Measurements from ENCODE around the gene CCDC110. TPM values are rescaled to one million over a fixed set of nuclear protein-coding genes. Genes with fewer than 3 reads are reported as not detected.

The CCDC110 gene
- total RNA-seq, 2 donors from 2014 or later = 2.8 to 10.3 TPM

GRCh38 chr4:185445209-185445608, 26.3 kb downstream of the CCDC110 start:
- WGBS = 95% methylated on average over 2 of the region's 2 CpGs
- no peaks in the 10 kb centered on the region for H3K36me3 ChIP-seq
- intact Hi-C loops (cut with DNase I) = no loop called here
- no peaks in the 10 kb centered on the region for H3K27me3 ChIP-seq (replicated peaks; ENCODE audit: insufficient read depth)
- no peak for DNase-seq (ENCODE audit: low spot score)
- no peak overlapping the region for H3K4me3 ChIP-seq
- no peaks in the 10 kb centered on the region for H3K9me3 ChIP-seq
- no peak for TF ChIP-seq POLR2A (IDR thresholded peaks at IDR 0.05)
- no peak for TF ChIP-seq POLR2AphosphoS5 (IDR thresholded peaks at IDR 0.05)
- TF ChIP-seq, protein P1, sequence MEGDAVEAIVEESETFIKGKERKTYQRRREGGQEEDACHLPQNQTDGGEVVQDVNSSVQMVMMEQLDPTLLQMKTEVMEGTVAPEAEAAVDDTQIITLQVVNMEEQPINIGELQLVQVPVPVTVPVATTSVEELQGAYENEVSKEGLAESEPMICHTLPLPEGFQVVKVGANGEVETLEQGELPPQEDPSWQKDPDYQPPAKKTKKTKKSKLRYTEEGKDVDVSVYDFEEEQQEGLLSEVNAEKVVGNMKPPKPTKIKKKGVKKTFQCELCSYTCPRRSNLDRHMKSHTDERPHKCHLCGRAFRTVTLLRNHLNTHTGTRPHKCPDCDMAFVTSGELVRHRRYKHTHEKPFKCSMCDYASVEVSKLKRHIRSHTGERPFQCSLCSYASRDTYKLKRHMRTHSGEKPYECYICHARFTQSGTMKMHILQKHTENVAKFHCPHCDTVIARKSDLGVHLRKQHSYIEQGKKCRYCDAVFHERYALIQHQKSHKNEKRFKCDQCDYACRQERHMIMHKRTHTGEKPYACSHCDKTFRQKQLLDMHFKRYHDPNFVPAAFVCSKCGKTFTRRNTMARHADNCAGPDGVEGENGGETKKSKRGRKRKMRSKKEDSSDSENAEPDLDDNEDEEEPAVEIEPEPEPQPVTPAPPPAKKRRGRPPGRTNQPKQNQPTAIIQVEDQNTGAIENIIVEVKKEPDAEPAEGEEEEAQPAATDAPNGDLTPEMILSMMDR (IDR thresholded peaks at IDR 0.05) = no peak
- H3K27ac ChIP-seq = no peak overlapping the region
- no peaks in the 10 kb centered on the region for H3K4me1 ChIP-seq (replicated peaks)

DNA sequence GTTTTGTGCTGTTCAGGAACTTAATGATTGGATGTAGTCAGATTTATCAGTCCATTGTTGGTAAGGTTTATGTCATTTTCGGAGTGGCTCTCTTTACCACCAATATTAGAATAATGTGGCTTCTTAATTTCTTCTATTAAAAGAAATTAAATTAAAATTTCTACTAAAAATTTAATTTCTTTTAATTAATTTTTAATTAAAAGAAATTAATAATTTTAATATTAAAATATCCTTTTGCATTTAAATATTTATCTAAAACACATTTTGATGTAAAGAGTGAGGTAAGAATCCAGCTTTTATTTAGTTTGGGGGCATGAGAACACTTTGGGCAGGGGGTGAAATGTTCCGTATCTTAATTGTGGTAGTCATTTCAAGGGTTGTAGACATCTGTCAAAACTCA, 30.1 kb downstream of the CCDC110 start:
- TF ChIP-seq, protein P1 (IDR thresholded peaks at IDR 0.05) = no peak
- no peak for TF ChIP-seq POLR2A (IDR thresholded peaks at IDR 0.05)
- TF ChIP-seq POLR2AphosphoS5 (IDR thresholded peaks at IDR 0.05) = no peak
- Histone ChIP-seq H3K9me3 (no peaks in the 10 kb centered on the region), H3K27ac (no peak overlapping the region), H3K36me3 (no peaks in the 10 kb centered on the region), H3K27me3 (replicated peaks; ENCODE audit: insufficient read depth) (no peaks in the 10 kb centered on the region), H3K4me1 (replicated peaks) (no peaks in the 10 kb centered on the region), H3K4me3 (no peak overlapping the region)
- DNase-seq (ENCODE audit: low spot score) = no peak
- 91% methylated on average over 2 of the region's 2 CpGs for WGBS
- intact Hi-C loops (cut with DNase I) = no loop called here

DNA sequence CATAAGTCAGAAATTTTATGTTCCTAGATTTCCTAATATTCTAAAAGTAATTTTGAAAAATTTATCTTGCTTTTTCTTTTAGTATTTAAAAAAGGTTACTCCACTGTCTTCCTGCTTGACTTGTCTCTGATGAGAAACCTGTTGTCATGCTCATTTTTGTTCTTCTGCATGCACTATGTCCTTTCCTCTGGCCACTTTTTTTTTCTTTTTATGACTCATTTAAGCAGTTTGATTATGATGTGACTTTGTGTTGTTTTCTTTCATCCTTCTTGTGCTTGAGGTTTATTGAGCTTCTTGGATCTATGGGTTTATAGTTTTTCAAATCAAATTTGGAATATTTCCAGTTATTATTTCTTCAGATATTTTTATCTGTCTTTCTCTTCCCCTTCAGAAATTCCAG, 33.7 kb downstream of the CCDC110 start:
- no peak for DNase-seq (ENCODE audit: low spot score)
- Histone ChIP-seq H3K27me3 (replicated peaks; ENCODE audit: insufficient read depth) (no peaks in the 10 kb centered on the region), H3K9me3 (no peaks in the 10 kb centered on the region), H3K4me1 (replicated peaks) (no peaks in the 10 kb centered on the region), H3K27ac (no peak overlapping the region), H3K4me3 (no peak overlapping the region), H3K36me3 (no peaks in the 10 kb centered on the region)
- TF ChIP-seq, protein P1 (IDR thresholded peaks at IDR 0.05) = no peak
- TF ChIP-seq POLR2AphosphoS5 (IDR thresholded peaks at IDR 0.05) (no peak), POLR2A (IDR thresholded peaks at IDR 0.05) (no peak)
- intact Hi-C loops (cut with DNase I) = no loop called here

GRCh38 chr4:185435466-185435865, 36.1 kb downstream of the CCDC110 start:
- Histone ChIP-seq H3K4me3 (no peak overlapping the region), H3K27ac (no peak overlapping the region), H3K27me3 (replicated peaks; ENCODE audit: insufficient read depth) (no peaks in the 10 kb centered on the region), H3K36me3 (no peaks in the 10 kb centered on the region), H3K9me3 (no peaks in the 10 kb centered on the region), H3K4me1 (replicated peaks) (no peaks in the 10 kb centered on the region)
- TF ChIP-seq, protein P1 (IDR thresholded peaks at IDR 0.05) = no peak
- TF ChIP-seq POLR2AphosphoS5 (IDR thresholded peaks at IDR 0.05) (no peak), POLR2A (IDR thresholded peaks at IDR 0.05) (no peak)
- DNase-seq (ENCODE audit: low spot score) = no peak
- intact Hi-C loops (cut with DNase I) = no loop called here

DNA sequence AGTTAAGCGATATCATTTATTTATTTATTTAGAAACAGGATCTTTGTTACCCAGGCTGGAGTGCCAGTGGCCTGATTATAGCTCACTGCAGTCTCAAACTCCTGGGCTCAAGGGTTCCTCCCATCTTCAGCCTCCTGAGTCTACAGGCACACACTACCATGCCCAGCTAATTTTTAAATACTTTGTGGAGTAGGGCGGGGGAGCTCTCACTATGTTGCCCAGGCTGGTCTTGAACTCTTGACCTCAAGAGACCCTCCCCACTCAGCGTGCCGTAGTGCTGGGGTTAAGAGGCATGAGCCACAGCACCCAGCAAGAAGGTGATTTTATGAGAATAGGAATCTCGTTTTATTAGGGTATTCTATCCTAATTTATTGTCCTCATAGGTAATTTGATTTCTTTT, 41.9 kb downstream of the CCDC110 start:
- H3K27ac ChIP-seq = no peak overlapping the region
- TF ChIP-seq POLR2AphosphoS5 (IDR thresholded peaks at IDR 0.05) = no peak
- TF ChIP-seq, protein P1 (IDR thresholded peaks at IDR 0.05) = no peak
- TF ChIP-seq POLR2A (IDR thresholded peaks at IDR 0.05) = no peak
- H3K36me3 ChIP-seq = no peaks in the 10 kb centered on the region
- no peak overlapping the region for H3K4me3 ChIP-seq
- no peaks in the 10 kb centered on the region for H3K4me1 ChIP-seq (replicated peaks)
- 41% methylated on average over 5 of the region's 5 CpGs for WGBS
- intact Hi-C loops (cut with DNase I) = loop anchor here (5.0 kb wide), 1 partner anchor 38 kb away; no protein-coding TSS in a partner anchor
- no peaks in the 10 kb centered on the region for H3K27me3 ChIP-seq (replicated peaks; ENCODE audit: insufficient read depth)
- no peak for DNase-seq (ENCODE audit: low spot score)
- no peaks in the 10 kb centered on the region for H3K9me3 ChIP-seq

Data from prostate gland (tissue), 2 donors.